GM18909 (cell line): ENCODE measurements around the gene MYADML2.
"Not testable (repeated sequence)": the region's sequence is repeated elsewhere in the genome, so short reads cannot be mapped to it uniquely, and the experiment has no call there.

Experiments
- ATAC-seq: cut with Tn5 transposase; IDR thresholded peaks from one replicate; pipeline ENCODE4 v1.9.1; 2021; ENCODE audit warnings: mild to moderate bottlenecking; ENCODE audit not compliant: unreplicated experiment, poor library complexity

Gene MYADML2

DNA sequence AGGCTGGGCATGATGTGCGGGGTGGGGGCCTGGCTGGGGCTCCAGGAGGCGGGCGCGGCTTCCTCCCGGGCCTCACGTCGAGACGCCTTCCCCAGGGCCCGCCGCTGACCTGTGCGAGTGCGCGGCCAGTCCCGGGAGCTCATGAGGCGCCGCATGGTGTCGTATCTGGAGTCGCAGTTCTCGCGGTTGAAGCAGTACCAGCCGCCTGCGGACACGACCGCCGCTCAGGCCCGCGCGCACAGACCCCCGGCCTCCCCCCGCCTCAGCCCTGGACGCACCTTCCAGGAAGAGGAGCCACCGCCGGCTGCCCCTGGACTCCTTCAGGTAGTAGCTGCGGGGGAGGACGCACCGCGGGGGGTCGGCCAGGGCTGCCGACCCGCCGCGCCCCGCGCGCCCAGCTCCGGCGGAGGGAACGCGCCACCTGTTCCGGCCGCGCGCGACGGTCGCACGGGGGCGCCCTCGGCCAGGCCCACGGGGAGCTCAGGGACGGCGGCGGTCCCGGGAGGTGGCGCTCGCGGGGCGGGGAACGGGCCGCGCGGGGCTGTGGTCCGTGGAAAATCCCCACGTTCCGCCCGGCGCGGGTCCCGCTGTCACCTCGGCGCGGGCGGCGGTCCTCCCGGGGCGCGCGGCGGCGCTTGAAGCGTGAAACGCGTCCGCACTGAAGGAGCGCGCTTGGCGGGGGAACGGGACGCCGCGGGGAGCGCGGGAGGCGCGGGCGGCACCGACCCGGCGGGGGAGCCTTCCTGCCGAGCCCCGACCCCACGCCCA, 12.5 kb upstream of the MYADML2 start:
- ATAC-seq = peak; percentile 54

GRCh38 chr17:81958633-81959342, 11.8 kb upstream of the MYADML2 start:
- ATAC-seq = no peak

DNA sequence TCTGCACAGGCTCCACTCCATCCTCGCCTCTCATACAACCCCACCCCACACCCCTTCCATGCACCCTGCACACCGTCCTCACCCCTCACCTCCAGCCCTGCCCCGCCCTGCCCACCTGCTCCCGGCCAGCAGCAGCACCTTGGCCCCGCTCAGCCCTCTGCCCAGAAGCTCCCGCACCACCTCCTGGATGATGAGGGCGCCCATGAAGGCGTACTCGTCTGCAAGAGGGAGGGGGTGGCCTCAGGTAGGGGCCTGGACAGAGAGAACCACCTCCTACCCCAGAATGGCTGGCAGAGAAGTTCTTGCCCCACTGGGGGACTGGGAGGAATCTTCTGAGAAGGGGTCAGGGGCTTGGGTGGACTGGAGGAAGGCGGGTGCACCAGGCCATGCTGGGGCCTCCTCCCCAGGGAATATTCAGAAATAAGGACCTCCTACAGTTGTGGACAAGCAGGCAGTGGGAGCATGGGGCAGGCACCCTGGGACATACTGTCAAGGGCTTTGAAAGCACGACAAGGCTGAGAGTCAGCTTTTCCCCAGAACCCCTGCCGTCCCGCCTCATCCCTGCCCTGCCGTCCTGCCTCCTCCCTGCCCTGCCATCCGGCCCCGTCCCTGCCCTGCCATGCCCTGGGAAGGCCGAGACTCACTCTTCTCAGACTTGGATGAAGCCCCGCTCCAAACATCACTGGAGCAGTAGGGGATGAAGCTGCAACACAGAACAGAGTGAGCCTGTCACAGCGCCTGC, 10.8 kb upstream of the MYADML2 start:
- no peak for ATAC-seq

GRCh38 chr17:81956607-81957589, 9.9 kb upstream of the MYADML2 start:
- no peak for ATAC-seq

DNA sequence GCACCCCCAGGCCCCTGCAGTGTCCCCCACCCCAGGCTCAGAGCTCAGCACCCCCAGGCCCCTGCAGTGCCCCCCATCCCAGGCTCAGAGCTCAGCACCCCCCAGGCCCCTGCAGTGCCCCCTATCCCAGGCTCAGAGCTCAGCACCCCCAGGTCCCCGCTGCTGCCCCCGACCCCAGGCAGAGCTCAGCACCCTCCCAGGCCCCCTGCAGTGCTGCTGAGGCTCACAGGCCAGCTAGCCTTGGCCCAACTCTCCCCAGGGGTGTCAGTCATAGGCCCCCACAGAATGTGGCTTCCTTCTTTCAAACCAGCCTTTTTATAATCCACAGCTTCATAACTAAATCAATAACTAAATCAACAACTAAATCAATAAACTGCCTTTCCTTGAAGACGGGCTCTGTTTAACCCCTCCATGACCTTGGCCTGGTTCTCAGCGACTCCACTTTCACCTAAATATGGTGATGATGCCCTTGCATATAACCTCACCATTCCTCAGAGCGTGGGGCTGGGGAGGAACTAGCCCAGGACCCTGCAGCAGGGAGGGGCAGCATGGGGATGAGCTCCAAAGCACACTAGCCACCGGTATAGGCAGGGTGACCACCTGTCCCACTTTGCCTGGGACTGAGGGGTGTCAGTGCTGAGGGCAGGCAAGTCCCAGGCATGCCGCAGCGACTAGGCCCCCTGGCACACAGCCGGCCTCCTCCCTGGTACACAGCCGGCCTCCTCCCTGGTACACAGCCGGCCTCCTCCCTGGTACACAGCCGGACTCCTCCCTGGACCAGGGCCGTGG, 8.9 kb upstream of the MYADML2 start:
- ATAC-seq = no peak

- no peak for ATAC-seq
Measured at GRCh38 chr17:81955058-81955681, 8.1 kb upstream of the MYADML2 start.

DNA sequence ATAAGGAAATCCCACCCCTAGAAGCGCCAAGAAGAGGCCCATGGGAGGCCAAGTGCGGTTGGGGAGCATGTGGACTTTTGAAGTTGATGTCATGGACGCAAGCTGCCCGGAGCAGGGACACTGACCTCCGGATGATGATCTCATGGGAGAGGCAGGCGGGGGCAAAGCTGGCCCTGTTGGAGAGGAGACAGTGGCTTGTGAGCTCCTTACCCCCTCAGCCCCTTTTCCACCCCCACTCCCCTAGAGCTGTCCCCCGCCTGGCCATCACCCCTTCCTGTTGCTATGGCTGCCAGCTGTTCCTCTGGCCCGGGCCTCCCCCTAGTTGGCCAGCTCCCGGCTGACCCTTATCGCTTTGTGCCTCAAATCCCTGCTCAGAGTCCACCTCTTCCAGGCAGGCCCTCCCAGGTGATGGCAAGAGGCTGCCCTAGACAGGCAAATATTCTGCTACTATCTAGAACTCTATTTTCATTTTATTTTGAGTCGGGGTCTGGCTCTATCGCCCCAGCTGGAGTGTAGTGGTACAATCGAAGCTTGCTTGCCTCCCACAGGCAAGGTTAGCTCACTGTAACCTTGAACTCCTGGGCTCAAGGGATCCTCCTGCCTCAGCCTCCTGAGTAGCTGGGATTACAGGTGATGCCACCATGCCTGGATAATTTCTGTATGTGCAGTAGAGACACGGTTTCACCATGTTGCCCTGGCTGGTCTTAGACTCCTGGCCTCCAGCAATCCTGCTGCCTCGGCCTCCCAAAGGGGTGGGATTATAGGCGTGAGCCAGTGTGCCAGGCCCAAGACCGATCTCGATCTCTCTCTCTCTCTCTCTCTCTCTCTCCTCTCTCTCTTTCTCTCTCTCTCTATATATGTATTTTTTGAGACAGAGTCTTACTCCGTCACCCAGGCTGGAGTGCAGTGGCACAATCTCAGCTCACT, 7.4 kb upstream of the MYADML2 start:
- no peak for ATAC-seq

- not testable (repeated sequence) for ATAC-seq
Measured at GRCh38 chr17:81953443-81953842, 6.4 kb upstream of the MYADML2 start.

DNA sequence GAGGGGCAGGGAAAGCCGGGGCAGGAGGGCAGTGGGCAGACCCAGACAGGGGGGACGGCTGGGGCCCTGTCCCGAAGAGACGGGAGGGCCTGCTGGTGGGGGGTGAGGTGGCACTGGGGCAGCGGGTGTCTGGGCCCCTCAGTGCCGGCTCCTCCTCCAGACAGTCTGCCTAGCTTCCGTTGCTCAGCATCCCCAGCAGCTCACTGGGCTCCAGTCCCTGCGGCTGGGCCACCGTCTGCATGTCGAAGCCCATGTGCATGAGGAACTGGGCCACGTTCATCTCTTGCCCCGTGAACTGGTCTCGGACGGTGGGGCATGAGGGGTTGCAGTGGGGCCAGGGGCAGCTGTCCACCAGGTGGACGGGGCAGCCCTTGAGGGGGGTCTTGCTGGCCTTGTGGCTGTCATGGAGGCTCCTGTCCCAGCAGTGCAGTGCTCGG, 5.8 kb upstream of the MYADML2 start:
- ATAC-seq = no peak

DNA sequence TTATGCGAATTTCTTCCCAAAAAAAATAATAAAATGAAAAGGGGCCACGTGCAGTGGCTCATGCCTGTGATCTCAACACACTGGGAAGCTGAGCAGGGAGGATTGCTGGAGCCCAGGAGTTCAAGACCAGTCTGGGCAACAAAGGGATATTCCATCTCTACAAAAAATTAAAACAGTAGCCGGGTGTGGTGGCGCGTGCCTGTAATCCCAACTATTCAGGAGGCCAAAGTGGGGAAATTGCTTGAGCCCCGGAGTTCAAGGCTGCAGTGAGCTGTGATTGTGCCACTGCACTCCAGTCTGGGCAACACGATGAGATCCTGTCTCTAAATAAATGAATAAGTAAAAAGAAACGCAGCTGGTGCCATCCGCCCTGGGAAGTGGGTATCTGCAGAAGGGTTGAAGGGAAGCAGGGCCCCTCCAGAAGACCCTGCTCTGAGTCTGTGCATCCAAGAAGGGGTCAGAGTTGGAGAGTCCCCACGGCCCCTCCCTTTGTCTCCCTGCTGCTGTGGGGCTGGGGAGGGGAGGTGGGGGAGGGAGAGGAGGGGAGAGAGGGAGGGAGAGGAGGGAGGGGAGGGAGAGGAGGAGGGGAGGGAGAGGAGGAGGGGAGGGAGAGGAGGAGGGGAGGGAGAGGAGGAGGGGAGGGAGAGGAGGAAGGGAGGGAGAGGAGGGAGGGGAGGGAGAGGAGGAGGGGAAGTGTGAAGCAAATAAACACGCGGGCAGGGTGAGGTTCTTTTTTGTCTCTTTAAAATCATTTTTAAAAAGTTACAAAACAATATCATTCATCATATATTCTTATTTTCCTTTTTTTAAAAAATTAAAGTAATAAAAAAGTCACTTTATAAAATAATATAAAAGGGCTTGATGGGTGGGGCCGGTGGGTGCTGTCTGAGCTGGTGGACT, 5.0 kb upstream of the MYADML2 start:
- ATAC-seq = no peak

DNA sequence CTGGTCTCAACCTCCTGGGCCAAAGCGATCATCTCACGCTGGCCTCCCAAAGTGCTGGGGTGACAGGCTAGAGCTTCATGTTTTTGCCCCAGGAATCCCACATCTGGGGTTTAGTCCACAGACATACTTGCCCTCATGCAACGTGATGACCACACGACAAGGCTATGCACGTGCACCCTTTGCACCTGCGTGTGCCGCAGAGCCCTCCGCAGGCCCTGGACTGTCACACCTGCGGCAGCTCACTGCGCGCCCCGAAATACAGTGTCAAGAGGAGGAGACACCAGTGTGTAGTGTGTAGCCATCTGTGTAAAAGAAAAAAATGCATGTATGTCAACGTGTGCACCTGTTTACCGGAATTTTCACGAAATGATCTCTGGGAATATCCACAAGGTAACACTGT, 3.5 kb upstream of the MYADML2 start:
- ATAC-seq = no peak

DNA sequence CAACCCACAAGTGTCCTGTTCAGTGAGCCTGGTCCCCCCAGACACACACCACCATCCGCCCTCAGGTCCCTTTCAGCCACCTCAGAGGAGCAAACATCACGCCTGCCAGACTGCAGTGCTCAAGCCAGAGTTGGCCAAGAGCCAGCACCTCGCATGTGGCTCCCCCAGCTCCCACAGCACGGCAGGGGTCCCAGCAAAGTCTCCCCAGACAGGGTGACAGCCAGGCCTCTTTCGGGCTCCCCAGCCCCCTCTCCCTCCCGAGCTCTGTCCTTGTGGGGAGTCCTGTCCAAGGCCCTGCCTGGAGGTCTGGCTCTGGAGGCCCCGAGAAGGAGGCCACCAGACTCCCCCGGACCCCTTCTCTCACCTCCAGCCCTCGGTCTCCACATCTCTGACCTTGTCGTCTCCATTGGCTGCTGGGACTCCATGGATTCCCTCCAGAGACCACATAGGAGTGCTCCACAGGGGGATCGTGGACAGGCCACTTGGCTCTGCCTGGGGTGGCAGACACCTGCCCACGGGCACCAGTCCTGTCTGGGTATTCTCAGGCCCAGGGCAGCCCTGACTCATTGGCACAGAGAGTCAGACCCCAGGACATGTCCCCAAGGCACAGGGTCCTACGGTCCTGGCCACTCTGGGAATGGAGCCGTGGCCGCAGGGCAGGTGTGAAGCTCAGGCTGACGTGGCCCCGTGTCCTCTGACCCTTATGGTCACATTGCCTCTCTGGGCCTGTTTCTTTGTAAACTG, 1.8 kb upstream of the MYADML2 start:
- ATAC-seq = no peak

GRCh38 chr17:81944858-81945257, 2.2 kb downstream of the MYADML2 start:
- no peak for ATAC-seq

DNA sequence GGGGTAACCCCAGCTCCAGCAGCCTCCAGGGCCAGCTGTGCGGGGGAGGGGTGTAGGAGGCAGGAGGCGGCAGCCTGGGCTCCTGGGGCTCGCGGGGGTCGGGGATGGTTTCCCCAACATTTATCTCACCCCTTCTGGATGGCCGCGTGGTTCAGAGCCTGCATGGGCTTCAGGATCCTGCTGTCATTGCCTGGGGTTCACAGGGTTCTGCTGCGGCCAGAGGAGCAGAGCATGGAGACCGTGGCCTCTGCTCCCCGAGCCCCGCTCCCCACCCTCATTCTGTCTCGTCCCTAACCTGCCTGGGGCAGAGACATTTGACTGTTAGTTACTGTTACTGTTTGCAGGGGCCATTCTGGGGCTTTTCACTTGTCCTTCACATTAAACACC, 4.9 kb downstream of the MYADML2 start:
- ATAC-seq = no peak

GRCh38 chr17:81941484-81942166, 5.4 kb downstream of the MYADML2 start:
- no peak for ATAC-seq
